ENCODE data around the gene TMPRSS11A.

GRCh38 chr4:67933038-67933437 is 30.3 kb downstream of the TMPRSS11A start:
- TF ChIP-seq EZH2phosphoT487 (IDR thresholded peaks at IDR 0.05; ENCODE audit: borderline replicate concordance, low read length), result no peak
- TF ChIP-seq CTCF (conservative IDR thresholded peaks at IDR 0.05; ENCODE audit: low read depth, low read length), result no peak
- no peak for TF ChIP-seq EZH2 (IDR thresholded peaks at IDR 0.05; ENCODE audit: low read length, unreplicated experiment)
